SU-DHL-6 (cell line): ENCODE data around the gene CATSPERZ.

Experiments
- CTCF ChIP-seq: fragments of 200-600 bp; sonication (generic); IDR thresholded peaks from one replicate; pipeline ENCODE4 v1.5.1; 2017; ENCODE audit warnings: antibody characterized with exemption, mild to moderate bottlenecking, low read length, moderate library complexity; ENCODE audit not compliant: insufficient read depth, poor library complexity, severe bottlenecking
- EZH2phosphoT487 ChIP-seq: fragments of 200-600 bp; sonication (generic), shearing (Covaris generic); conservative IDR thresholded peaks from 2 replicates; pipeline ENCODE4 v1.6.1; 2018; ENCODE audit warnings: mild to moderate bottlenecking, antibody characterized with exemption, low read length, moderate library complexity, mixed read lengths

GRCh38 chr11:64341429-64341828 lies 41.3 kb downstream of the CATSPERZ start:
- TF ChIP-seq EZH2phosphoT487 (no peak), CTCF (no peak)
